Motor neuron (in vitro differentiated cells): ENCODE measurements around the gene KCNQ1. TPM values are rescaled to one million over a fixed set of nuclear protein-coding genes. Genes with fewer than 3 reads are reported as not detected.

Experiments used
- ATAC-seq, 8 experiments: fragments of 200-7000 bp; cut with Tn5 transposase; replicated peaks in 6 of 8; 2 replicates each; pipeline ENCODE4 v1.8.0; 2021; ENCODE audit warnings: mild to moderate bottlenecking in 8 of 8, moderate library complexity in 8 of 8
- H3K27ac ChIP-seq, 2 donors: fragments of 250-450 bp; sonication (Bioruptor Pico); 2 replicates each; pipeline ENCODE4 v1.9.0; 2021; ENCODE audit warnings: antibody characterized with exemption in 2 of 2, mild to moderate bottlenecking in 2 of 2, moderate library complexity in 1 of 2
- H3K4me1 ChIP-seq, 2 donors: fragments of 250-450 bp; sonication (Bioruptor Pico); replicated peaks in 1 of 2; 2 replicates each; pipeline ENCODE4 v1.6.1; 2021; ENCODE audit warnings: antibody characterized with exemption in 2 of 2, mild to moderate bottlenecking in 2 of 2, moderate library complexity in 1 of 2
- H3K4me3 ChIP-seq, 5 donors: fragments of 250-450 bp; sonication (Bioruptor Pico); 2 replicates each; pipeline ENCODE4 v1.9.0; 2021; ENCODE audit warnings: antibody characterized with exemption in 5 of 5, mild to moderate bottlenecking in 5 of 5, moderate library complexity in 4 of 5
- WGBS, 10 experiments: fragments of 450-650 bp; shearing (Covaris generic); methylation state at CpG; one replicate each; pipeline ENCODE4 v1.0.0; 2022; 5-methylcytosine and 5-hydroxymethylcytosine counted together
- in situ Hi-C, 9 experiments: fragments of 400-800 bp; cut with MboI; loops; one replicate each; pipeline ENCODE4 v1.15.0; 2021; ENCODE audit warnings: low sequenced_read_pairs in 9 of 9, low pct_unique_long_range_greater_than_20kb in 2 of 9; ENCODE audit not compliant: unreplicated experiment in 9 of 9
- total RNA-seq, 8 experiments: library from RNA; unstranded; fragments of 300-600 nt; gene quantifications; 2 replicates each; pipeline versions ENCODE4 v1.2.3 to v1.2.4, GENCODE V29; 2022

KCNQ1 gene
- total RNA-seq, 8 experiments from 2014 or later = 0.04 to 0.66 (median 0.20) TPM; not detected in 2

DNA sequence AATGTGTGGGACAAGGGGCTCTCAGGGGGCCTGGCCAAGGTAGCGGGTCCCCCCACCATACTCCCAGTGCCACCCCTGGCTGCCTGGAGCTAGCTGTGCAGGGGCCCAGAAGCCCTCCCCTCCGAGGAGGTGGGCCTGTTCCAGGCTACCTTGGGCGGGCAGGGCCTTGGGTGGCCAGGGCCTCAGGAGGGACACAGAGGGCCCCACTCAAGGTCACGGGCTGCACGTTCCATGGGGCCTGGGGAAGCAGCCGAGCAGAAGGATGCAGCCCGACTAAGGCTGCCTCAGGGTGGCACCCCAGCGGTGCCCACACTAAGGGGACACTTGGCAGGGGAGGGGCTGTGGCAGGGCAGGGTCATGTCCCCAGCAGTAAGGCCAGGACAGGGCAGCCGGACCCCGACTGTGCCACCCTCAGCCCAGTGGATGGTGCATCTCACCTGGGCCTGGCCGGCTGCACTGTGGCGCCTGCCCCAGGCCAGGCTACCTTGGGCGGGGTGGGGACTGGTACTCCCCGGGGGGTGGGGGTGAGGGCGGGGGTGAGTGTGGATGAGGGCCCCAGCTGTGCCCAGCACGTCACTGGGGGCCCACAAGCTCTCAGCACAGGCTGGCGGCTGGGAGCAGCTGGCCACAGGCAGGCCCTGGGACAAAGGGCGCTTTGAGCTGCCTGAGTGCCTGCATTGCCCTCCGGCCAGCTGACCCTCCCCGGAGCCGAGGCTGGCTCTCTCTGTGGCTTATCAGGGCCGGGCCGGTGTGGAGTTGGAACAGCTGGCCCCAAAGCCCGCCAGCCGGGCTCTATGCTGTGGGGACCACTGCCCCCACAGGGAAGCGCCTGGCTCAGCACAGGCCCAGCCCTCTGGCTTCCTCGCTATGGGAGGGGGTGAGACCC is 117.1 kb downstream of the KCNQ1 start:
- peaks cover 27% of the 10 kb centered on the region in 2 donors for H3K4me1 ChIP-seq
- WGBS, 10 experiments = 48 to 90% (median 83%) methylated on average over 1 to 4 of the region's 27 CpGs; no CpG with 5 or more reads in 6 of the 10 experiments
- in situ Hi-C loops = no loop called here
- ATAC-seq = peak in 5 of 8 experiments; percentile 42 to 70 (median 55)
- peak overlapping the region; percentile 67 to 82 for H3K27ac ChIP-seq
- no peak overlapping the region for H3K4me3 ChIP-seq

DNA sequence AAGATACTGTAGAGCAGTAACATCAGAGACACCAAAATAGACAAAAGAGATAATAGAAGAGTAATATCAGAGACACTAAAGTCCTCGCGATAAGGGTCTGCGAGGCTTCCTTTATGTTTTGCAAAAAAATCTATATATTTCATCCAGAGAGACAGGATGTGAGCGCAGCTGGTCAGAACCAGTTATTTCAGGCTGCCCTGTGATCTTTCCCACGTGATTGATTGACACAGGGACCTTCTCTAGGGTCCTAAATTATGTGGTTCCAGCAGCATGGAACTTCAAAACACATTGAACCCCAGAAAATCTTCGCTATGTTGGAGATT is 118.0 kb downstream of the KCNQ1 start:
- H3K4me1 ChIP-seq = peaks cover 27% of the 10 kb centered on the region in 2 donors
- peak in 3 of 8 experiments; percentile 14 to 36 (median 20) for ATAC-seq
- H3K4me3 ChIP-seq = no peak overlapping the region
- 60 to 97% (median 78%) methylated on average over 2 to 6 of the region's 6 CpGs; no CpG with 5 or more reads in 3 of the 10 experiments for WGBS, 10 experiments
- H3K27ac ChIP-seq = peak overlapping the region; percentile 67 to 82
- in situ Hi-C loops = no loop called here

DNA sequence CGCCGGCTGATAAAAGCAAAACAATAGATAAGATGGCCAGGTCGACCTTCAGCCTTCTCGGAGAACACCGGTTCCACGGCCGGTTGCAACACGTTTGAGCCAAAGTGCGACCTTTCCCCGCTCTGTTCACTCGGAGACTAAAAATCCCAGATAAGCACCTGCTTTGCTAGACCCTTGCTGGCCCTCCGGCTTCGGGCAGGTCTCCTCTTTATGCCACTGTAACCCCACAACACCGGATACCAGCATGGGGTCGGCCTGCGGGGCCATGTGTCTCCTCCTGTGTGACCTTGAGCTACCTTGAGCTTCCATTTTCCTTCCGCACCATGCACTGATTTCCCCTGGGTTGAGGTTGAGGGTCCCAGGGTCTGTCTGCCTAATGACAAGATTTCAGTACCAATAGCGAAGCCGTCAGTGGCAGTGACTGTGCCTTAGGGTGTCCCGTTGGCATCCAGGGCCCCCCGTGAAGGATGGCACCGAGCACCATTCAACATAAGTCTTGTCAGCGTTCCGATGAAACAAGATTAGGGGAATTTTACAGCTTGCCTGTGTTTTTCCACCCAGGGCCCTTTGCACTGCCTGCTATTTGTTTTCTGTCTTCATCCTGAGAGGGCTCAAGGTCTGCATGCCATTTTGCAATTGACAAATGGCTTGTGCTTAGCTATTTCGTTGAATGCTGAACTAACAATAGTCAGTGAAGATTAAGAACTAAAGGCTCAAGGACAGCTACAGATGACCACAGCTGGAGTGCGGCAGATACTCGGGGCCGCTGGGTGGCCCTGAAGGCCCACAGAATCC is 118.6 kb downstream of the KCNQ1 start:
- peaks cover 27% of the 10 kb centered on the region in 2 donors for H3K4me1 ChIP-seq
- peak in 4 of 8 experiments; percentile 13 to 40 (median 29) for ATAC-seq
- H3K4me3 ChIP-seq = no peak overlapping the region
- 50 to 100% (median 82%) methylated on average over 1 to 20 of the region's 28 CpGs; no CpG with 5 or more reads in 1 of the 10 experiments for WGBS, 10 experiments
- H3K27ac ChIP-seq = peak overlapping the region; percentile 67 to 82
- in situ Hi-C loops = no loop called here

- WGBS, 10 experiments = 50 to 97% (median 90%) methylated on average over 2 to 11 of the region's 14 CpGs; no CpG with 5 or more reads in 5 of the 10 experiments
- in situ Hi-C loops = no loop called here
Observed at GRCh38 chr11:2564008-2564530, 119.3 kb downstream of the KCNQ1 start.

GRCh38 chr11:2564588-2565425 is 120.0 kb downstream of the KCNQ1 start:
- WGBS, 10 experiments = 0 to 90% (median 80%) methylated on average over 1 to 13 of the region's 16 CpGs; no CpG with 5 or more reads in 2 of the 10 experiments
- Histone ChIP-seq H3K4me1 (peaks cover 27% of the 10 kb centered on the region in 2 donors), H3K4me3 (no peak overlapping the region), H3K27ac (peak overlapping the region in 1 of 2 donors; percentile 12)
- no peak for ATAC-seq
- in situ Hi-C loops = no loop called here

More at GRCh38 chr11:2564008-2564530, 119.3 kb downstream of the KCNQ1 start:
- Histone ChIP-seq H3K27ac (peak overlapping the region; percentile 12 to 82), H3K4me3 (no peak overlapping the region), H3K4me1 (peaks cover 27% of the 10 kb centered on the region in 2 donors)
- ATAC-seq = no peak

DNA sequence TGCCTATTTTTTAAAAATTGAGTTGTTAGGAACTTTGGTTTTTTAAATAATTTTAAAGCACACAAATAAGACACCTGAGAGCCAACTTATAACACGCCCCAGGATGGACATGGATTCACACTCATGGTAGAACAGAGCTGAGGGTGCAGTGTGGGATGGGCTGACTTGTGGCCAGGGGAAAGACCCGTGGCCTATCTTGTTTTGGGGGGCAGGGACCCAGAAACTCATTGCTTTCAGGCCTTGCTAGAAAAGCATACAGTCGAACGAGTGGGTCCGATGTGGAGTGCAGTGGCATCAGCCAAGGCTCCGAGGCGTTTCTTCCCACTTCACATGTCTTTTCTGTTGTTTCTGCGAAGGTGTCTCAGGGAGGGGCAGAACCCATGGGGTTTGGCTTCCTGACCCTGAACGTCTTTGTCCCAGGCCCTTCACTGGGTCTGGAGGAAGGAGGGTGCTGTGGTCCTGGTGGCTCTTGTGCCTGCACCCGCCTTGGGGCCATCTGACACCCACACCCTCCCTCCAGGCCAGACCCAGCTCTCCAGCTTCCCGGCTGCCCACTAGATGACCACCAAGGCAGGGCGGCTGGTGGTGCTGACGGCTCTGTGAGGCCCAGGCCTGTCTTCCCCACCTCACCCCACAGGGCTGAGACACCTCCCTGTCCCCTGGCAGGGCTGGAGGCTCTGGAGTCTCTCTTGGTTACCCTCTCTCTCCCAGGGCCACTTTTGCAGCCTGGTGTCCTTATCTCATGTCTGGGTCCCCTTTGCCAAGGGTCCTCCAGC is 120.8 kb downstream of the KCNQ1 start:
- no peak for ATAC-seq
- WGBS, 10 experiments = 42 to 100% (median 80%) methylated on average over 1 to 6 of the region's 13 CpGs; no CpG with 5 or more reads in 2 of the 10 experiments
- H3K4me1 ChIP-seq = peaks cover 27% of the 10 kb centered on the region in 2 donors
- H3K4me3 ChIP-seq = no peak overlapping the region
- in situ Hi-C loops = no loop called here
- no peak overlapping the region for H3K27ac ChIP-seq

DNA sequence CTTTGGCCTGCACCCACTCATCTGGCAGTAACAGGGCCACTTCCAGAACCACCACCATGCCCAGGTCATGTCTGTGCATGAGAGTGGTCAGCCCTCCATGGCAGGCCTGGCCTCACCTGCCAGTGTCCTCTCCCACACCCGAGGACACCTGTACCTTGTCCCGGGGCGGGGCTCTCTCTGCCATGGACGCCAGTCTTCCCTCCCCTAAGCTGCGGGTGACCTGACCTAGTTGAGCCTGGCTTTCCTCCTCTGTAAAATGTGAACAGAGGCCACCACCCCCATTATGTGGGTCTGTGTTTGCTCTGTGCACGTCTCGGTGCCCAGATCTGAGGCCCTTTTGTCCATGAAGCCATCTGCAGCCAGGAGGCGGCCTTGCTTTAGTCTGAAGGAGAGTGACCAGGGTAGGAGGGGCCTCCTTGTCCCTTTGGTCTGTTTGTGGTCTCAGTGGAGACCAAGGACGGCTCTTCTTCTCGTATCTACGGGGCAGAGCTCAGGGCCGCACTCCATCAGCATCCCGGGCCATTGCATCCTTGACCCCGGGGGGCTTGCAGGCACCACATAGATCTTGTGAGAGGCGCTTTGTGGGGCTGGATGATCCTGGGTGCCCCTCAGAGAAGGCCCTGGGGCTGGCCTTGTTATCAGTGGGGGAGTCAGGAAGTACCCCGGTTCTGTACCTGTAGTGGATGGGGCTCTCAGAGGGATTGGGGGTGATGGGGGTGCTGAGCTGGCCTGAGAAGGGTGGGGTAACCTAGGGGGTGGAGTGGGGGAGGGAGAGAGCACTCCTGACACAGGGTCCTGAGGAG is 121.6 kb downstream of the KCNQ1 start:
- Histone ChIP-seq H3K4me1 (peaks cover 26 to 27% of the 10 kb centered on the region in 2 donors), H3K4me3 (no peak overlapping the region), H3K27ac (no peak overlapping the region)
- 20 to 100% (median 82%) methylated on average over 1 to 7 of the region's 16 CpGs; no CpG with 5 or more reads in 6 of the 10 experiments for WGBS, 10 experiments
- in situ Hi-C loops = no loop called here
- ATAC-seq = peak in 1 of 8 experiments; percentile 24

GRCh38 chr11:2567026-2567671 is 122.3 kb downstream of the KCNQ1 start:
- in situ Hi-C loops = no loop called here
- no peak overlapping the region for H3K27ac ChIP-seq
- H3K4me1 ChIP-seq = peaks cover 19 to 25% of the 10 kb centered on the region in 2 donors
- peak in 1 of 8 experiments; percentile 46 for ATAC-seq
- WGBS, 10 experiments = no CpG with 5 or more reads among the region's 5 CpGs
- no peak overlapping the region for H3K4me3 ChIP-seq

GRCh38 chr11:2569321-2569721 is 124.5 kb downstream of the KCNQ1 start:
- peak in 1 of 8 experiments; percentile 38 for ATAC-seq
- Histone ChIP-seq H3K27ac (no peak overlapping the region), H3K4me1 (peaks cover 0 to 8% of the 10 kb centered on the region in 2 donors), H3K4me3 (no peak overlapping the region)
- in situ Hi-C loops = no loop called here
- WGBS, 10 experiments = 60 to 90% (median 62%) methylated on average over 2 to 6 of the region's 14 CpGs; no CpG with 5 or more reads in 7 of the 10 experiments

GRCh38 chr11:2569731-2570210 is 125.0 kb downstream of the KCNQ1 start:
- in situ Hi-C loops = no loop called here
- Histone ChIP-seq H3K27ac (no peak overlapping the region), H3K4me1 (peaks cover 2 to 10% of the 10 kb centered on the region in 2 donors), H3K4me3 (no peak overlapping the region)
- no peak for ATAC-seq
- 90 to 100% methylated on average over 2 of the region's 10 CpGs; no CpG with 5 or more reads in 8 of the 10 experiments for WGBS, 10 experiments
